Activated naive CD8-positive, alpha-beta T cell treated with anti-CD3 and anti-CD28 coated beads, Interleukin-2, amount 10 ng/mL, durations not matched to agents 7 days and 5 days (primary cell): ENCODE measurements around the gene ZNF341. TPM values are rescaled to one million over a fixed set of nuclear protein-coding genes. Genes with fewer than 3 reads are reported as not detected.
"Not testable (repeated sequence)": the region's sequence is repeated elsewhere in the genome, so short reads cannot be mapped to it uniquely, and the experiment has no call there.

ENCODE experiments used
- ATAC-seq: fragments of 150-1000 bp; cut with Tn5 transposase; one replicate; pipeline ENCODE4 v1.10.0; 2021; ENCODE audit warnings: low read depth, moderate library complexity
- POLR2A ChIA-PET: fragments of 350-600 bp; sonication (Branson Sonifier 250); formaldehyde crosslinking; loops from one replicate; lab custom pipeline; 2021; ENCODE audit warnings: antibody characterized with exemption; lab: Charles Lee
- DNase-seq: peaks from one replicate; pipeline ENCODE4 v3.0.0; 2021
- H3K27ac Mint-ChIP-seq: one replicate; pipeline ENCODE4 v1.8.0; 2022; ENCODE audit warnings: mild to moderate bottlenecking, mixed read lengths
- H3K27me3 Mint-ChIP-seq: one replicate; pipeline ENCODE4 v1.8.0; 2022; ENCODE audit warnings: mild to moderate bottlenecking, moderate library complexity, mixed read lengths
- H3K36me3 Mint-ChIP-seq: one replicate; pipeline ENCODE4 v1.8.0; 2021; ENCODE audit warnings: mild to moderate bottlenecking, mixed read lengths
- H3K4me1 Mint-ChIP-seq: one replicate; pipeline ENCODE4 v1.8.0; 2021; ENCODE audit warnings: mixed read lengths
- H3K4me3 Mint-ChIP-seq: one replicate; pipeline ENCODE4 v1.8.0; 2022; ENCODE audit warnings: mild to moderate bottlenecking, moderate library complexity, mixed read lengths
- H3K9me3 Mint-ChIP-seq: one replicate; pipeline ENCODE4 v1.8.0; 2021; ENCODE audit warnings: mixed read lengths
- total RNA-seq, 2 experiments: library from RNA; stranded (reverse); gene quantifications; one replicate each; pipeline ENCODE4 v1.2.3, GENCODE V29; 2021

Gene ZNF341
- total RNA-seq, 2 experiments from 2014 or later: 5.1 to 5.7 TPM

DNA sequence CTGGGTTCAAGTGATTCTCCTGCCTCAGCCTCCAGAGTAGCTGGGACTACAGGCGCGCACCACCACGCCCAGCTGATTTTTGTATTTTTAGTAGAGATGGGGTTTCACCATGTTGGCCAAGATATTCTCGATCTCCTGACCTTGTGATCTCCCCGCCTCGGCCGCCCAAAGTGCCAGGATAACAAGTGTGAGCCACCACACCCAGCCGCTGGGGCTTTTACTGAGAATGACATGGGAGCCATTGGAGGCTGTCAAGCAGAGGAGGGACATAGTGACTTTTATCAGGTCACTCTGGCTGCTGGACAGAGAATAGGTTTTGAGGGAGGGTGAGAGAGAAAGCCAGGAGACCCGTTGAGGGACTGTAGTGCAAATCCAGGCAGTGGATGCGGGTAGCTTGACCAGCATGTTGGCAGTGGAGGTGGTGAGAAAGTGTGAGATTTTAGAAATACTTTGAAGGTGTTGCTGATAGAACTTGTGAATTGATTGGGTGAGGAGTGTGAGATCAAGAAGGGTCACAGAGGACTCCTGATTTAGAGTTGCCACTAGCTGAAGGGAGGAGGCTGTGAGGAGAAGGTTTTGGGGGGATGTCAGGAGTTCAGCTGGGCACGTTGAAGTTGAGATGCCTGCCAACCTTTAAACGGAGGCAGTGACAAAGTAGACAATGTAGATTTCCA lies 14.7 kb downstream of the ZNF341 start:
- Mint-ChIP-seq H3K9me3 (no peaks in the 10 kb centered on the region), H3K4me1 (peaks cover 8% of the 10 kb centered on the region), H3K27ac (no peak overlapping the region), H3K36me3 (peaks cover 10% of the 10 kb centered on the region), H3K27me3 (no peaks in the 10 kb centered on the region), H3K4me3 (no peak overlapping the region)
- ATAC-seq (no peak), DNase-seq (no peak)
- POLR2A ChIA-PET: no interaction called here

DNA sequence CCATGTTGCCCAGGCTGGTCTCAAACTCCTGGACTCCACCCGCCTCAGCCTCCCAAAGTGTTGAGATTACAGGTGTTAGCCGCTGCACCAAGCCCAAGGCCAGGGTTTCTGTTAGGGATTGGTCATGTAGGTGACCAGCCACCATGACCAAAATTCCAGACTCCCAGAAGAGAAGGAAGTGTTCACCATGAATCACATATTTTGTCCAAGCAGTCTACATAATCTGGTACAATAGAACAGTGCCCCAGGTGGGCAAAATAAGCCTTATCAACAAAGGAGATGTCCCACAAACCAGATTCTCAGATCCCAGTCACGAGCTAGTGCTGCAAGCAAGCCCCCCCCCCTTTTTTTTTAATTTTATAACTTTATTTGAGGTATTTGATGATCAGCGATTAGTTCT lies 20.0 kb downstream of the ZNF341 start:
- no peak for ATAC-seq
- H3K36me3 Mint-ChIP-seq: peaks cover 12% of the 10 kb centered on the region
- no peak for DNase-seq
- H3K9me3 Mint-ChIP-seq: no peaks in the 10 kb centered on the region
- H3K4me3 Mint-ChIP-seq: no peak overlapping the region
- POLR2A ChIA-PET: interaction anchor here (0.5 kb wide), 1 partner anchor 19 kb away, joined by 4 read pairs; no protein-coding TSS in a partner anchor
- H3K27me3 Mint-ChIP-seq: no peaks in the 10 kb centered on the region
- H3K27ac Mint-ChIP-seq: no peak overlapping the region
- H3K4me1 Mint-ChIP-seq: peaks cover 9% of the 10 kb centered on the region

DNA sequence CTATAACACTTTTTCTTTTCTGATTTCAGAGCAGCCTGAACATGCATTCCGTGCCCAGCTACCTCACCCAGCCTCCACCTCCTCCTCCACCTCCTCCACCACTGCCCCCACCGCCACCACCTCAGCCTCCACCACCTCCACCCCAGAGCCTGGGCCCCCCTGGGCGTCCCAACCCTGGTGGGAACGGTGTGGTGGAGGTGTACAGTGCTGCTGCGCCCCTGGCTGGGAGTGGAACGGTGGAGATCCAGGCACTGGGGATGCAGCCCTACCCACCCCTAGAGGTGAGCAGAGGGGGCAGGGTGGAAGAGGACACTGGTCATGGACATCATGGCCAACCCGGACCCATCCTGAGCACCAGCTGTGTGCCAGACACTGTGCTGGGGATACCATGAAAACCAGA lies 21.3 kb downstream of the ZNF341 start:
- Mint-ChIP-seq H3K4me1 (peaks cover 10% of the 10 kb centered on the region), H3K36me3 (peaks cover 21% of the 10 kb centered on the region), H3K9me3 (peaks cover 4% of the 10 kb centered on the region), H3K27ac (no peak overlapping the region), H3K4me3 (no peak overlapping the region), H3K27me3 (no peaks in the 10 kb centered on the region)
- POLR2A ChIA-PET: no interaction called here
- DNase-seq: no peak
- no peak for ATAC-seq

DNA sequence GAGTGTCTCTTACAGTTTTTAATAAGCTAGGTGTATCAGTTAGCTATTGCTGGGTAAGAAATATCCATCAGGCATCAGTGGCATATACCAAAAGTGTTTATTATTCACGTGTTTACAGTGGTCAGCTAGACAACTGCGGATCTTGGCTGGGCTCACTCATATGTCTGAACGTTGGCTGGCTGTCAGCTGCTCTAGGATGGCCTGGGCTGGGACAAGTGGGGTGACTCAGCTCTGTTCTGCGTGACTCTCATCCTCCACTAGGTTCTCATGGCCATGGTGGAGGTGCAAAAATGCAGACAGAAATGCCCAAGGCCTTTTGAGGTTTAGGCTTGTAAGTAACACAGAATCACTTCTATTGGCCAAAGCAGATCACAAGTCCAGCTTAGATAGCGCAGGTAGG lies 22.0 kb downstream of the ZNF341 start:
- peaks cover 25% of the 10 kb centered on the region for H3K36me3 Mint-ChIP-seq
- POLR2A ChIA-PET: no interaction called here

DNA sequence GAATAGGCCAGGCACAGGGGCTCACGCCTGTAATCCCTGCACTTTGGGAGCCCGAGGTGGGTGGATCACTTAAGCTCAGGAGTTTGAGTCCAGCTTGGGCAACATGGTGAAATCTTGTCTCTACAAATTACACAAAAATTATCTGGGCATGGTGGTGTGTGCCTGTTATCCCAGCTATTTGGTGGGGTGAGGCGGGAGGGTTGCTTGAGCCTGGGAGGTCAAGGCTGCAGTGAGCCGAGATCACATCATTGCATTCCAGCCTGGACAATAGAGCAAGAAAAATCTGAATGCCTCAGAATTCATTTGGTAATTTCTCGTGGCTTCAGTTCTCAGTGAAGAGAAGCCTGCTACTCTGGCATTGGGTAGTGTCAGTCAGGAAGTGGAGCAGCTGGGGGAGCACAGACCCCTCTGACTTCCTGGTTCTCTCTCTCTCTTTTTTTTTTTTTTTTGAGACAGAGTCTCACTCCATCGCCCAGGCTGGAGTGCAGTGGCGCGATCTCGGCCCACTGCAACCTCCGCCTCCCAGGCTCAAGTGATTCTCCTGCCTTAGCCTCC lies 24.2 kb downstream of the ZNF341 start:
- not testable (repeated sequence) for H3K4me1 Mint-ChIP-seq, H3K9me3 Mint-ChIP-seq, H3K27me3 Mint-ChIP-seq
- Mint-ChIP-seq H3K27ac (peak overlapping the region; percentile 88), H3K4me3 (peak overlapping the region; percentile 34), H3K36me3 (peaks cover 28% of the 10 kb centered on the region)
- ATAC-seq (peak; percentile 97), DNase-seq (peak; percentile 31)
- POLR2A ChIA-PET: interaction anchor here (0.7 to 1.4 kb wide), 8 partner anchors 11 to 606 kb away, joined by 3 to 7 read pairs (median 4); partner anchors contain the start of gene ZNF341

More for the DNA sequence above, 22.0 kb downstream of the ZNF341 start:
- no peak for DNase-seq
- Mint-ChIP-seq H3K4me3 (no peak overlapping the region), H3K9me3 (peaks cover 4% of the 10 kb centered on the region), H3K4me1 (peaks cover 10% of the 10 kb centered on the region), H3K27me3 (no peaks in the 10 kb centered on the region), H3K27ac (no peak overlapping the region)
- ATAC-seq: no peak

DNA sequence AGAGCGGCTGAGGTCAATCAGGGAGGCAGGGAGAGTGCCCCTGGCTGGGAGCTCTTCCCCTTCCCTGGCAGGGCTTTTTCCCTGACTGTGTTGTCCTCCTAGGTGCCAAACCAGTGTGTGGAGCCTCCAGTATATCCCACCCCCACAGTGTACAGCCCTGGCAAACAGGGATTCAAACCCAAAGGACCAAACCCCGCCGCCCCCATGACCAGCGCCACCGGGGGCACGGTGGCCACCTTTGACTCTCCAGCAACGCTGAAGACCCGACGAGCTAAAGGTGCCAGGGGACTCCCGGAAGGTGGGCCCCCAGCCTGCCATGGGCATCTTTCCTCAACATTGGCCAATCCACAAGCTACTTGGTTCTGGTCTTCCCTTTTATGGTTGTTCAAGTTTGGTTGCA lies 25.2 kb downstream of the ZNF341 start:
- Mint-ChIP-seq H3K27me3 (no peaks in the 10 kb centered on the region), H3K27ac (peak overlapping the region; percentile 88), H3K36me3 (peaks cover 31% of the 10 kb centered on the region), H3K4me1 (peaks cover 10% of the 10 kb centered on the region), H3K9me3 (peaks cover 4% of the 10 kb centered on the region), H3K4me3 (no peak overlapping the region)
- no peak for ATAC-seq
- POLR2A ChIA-PET: interaction anchor here (1.1 to 1.4 kb wide), 3 partner anchors 10 to 67 kb away, joined by 3 to 7 read pairs (median 3); partner anchors contain the start of gene ZNF341
- DNase-seq: no peak

DNA sequence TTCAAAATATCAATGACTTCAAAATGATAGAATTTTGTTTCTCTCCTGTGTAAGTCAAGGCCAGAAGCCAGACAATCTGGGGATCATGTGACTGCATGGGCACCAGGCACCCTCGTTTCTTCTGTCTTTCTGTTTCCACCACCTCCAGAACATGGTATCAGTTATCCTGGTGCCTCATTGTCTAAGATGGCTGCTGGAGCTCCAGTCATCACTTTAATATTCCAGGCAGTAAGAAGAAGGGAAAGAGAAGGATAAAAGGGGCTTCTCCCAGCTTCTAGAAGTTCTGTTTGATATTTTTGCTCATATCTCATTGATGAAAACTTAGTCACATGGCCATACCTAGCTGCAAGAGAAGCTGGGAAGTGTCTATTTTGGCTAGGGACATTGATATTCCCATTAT lies 25.7 kb downstream of the ZNF341 start:
- ATAC-seq (no peak), DNase-seq (no peak)
- H3K4me1 Mint-ChIP-seq: peaks cover 10% of the 10 kb centered on the region
- peak overlapping the region; percentile 35 for H3K27ac Mint-ChIP-seq
- H3K27me3 Mint-ChIP-seq: no peaks in the 10 kb centered on the region
- H3K4me3 Mint-ChIP-seq: no peak overlapping the region
- POLR2A ChIA-PET: interaction anchor here (1.1 to 1.4 kb wide), 2 partner anchors 25 to 67 kb away, joined by 3 to 7 read pairs; partner anchors contain the start of gene ZNF341
- H3K9me3 Mint-ChIP-seq: peaks cover 4% of the 10 kb centered on the region
- H3K36me3 Mint-ChIP-seq: peaks cover 31% of the 10 kb centered on the region

DNA sequence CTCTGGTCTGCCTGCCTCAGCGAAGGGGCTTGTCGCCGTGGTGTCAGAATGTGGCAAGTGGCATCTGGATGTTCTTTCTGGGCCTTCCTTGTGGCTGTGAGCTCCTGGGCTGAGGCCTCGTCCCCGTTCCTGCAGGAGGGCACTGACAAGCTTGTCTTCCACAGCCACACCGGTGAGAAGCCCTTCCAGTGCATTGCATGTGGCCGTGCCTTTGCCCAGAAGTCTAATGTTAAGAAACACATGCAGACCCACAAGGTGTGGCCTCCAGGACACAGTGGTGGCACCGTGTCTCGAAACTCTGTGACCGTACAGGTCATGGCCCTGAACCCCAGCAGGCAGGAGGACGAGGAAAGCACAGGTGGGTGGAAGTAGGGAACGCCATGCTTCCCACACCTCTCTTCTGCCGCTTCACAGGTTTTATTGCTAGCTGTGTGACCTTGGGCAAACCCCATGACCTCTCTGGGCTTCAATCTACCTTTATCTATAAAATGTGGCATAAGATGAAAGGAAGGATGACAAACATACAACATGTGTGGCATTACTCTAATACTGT lies 30.0 kb downstream of the ZNF341 start:
- H3K27me3 Mint-ChIP-seq: no peaks in the 10 kb centered on the region
- DNase-seq (no peak), ATAC-seq (no peak)
- POLR2A ChIA-PET: no interaction called here
- no peak overlapping the region for H3K4me3 Mint-ChIP-seq
- H3K36me3 Mint-ChIP-seq: peaks cover 23% of the 10 kb centered on the region
- peaks cover 4% of the 10 kb centered on the region for H3K9me3 Mint-ChIP-seq
- peaks cover under 1% of the 10 kb centered on the region for H3K4me1 Mint-ChIP-seq
- no peak overlapping the region for H3K27ac Mint-ChIP-seq

DNA sequence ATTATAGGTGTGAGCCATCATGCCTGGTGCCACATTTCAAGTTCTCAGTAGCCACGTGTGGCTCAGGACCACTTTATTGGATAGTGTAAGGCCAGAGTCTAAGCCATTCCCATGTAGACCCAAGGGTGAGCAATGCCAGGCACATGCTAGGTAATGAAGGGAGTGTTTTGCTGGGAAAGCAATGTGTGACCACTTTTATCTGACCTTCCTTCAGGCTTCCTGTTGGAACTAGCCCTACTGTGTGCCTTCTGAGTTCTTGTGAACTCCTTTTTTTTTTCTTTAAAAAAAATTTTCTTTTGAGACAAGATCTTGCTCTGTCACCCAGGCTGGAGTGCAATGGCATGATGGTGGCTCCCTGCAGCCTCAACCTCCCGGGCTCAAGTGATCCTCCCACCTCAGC lies 33.3 kb downstream of the ZNF341 start:
- DNase-seq (no peak), ATAC-seq (no peak)
- H3K36me3 Mint-ChIP-seq: peaks cover 21% of the 10 kb centered on the region
- no peak overlapping the region for H3K4me3 Mint-ChIP-seq
- no peaks in the 10 kb centered on the region for H3K9me3 Mint-ChIP-seq
- no peaks in the 10 kb centered on the region for H3K27me3 Mint-ChIP-seq
- H3K4me1 Mint-ChIP-seq: peaks cover 5% of the 10 kb centered on the region
- no peak overlapping the region for H3K27ac Mint-ChIP-seq
- POLR2A ChIA-PET: no interaction called here

DNA sequence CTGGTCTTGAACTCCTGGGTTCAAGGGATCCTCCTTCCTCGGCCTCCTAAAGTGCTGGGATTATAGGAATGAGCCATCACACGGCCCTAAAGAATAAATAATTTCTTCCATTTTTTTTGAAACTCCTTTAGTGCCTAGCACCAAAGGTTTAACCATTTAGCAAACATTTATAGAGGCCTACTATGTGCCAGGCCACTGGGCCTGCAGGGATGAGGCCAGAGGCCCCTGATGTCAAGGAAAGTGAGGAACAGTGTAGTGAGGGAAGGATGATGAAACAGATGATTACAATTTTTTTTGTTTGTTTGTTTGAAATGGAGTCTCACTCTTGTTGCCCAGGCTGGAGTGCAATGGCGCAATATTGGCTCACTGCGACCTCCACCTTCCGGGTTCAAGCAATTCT lies 33.8 kb downstream of the ZNF341 start:
- Mint-ChIP-seq H3K4me1 (peaks cover 5% of the 10 kb centered on the region), H3K4me3 (no peak overlapping the region), H3K36me3 (peaks cover 21% of the 10 kb centered on the region), H3K27ac (no peak overlapping the region), H3K9me3 (no peaks in the 10 kb centered on the region), H3K27me3 (no peaks in the 10 kb centered on the region)
- POLR2A ChIA-PET: no interaction called here
- ATAC-seq (no peak), DNase-seq (no peak)

DNA sequence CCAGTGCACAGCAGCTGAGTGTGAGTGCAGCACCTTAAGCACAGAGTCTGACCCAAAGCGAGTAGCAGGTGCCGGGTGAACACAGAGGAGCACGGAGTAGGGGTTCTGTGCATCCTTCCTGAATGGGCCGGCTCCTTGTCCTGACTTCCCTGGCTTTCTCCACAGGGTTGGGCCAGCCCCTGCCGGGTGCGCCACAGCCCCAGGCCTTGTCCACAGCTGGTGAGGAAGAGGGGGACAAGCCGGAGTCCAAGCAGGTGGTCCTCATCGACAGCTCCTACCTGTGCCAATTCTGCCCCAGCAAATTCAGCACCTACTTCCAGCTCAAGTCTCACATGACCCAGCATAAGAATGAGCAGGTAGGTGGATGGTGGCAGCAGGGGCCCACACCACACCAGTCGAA lies 34.9 kb downstream of the ZNF341 start:
- Mint-ChIP-seq H3K27me3 (no peaks in the 10 kb centered on the region), H3K4me1 (peaks cover 5% of the 10 kb centered on the region), H3K9me3 (no peaks in the 10 kb centered on the region), H3K36me3 (peaks cover 21% of the 10 kb centered on the region), H3K27ac (no peak overlapping the region), H3K4me3 (no peak overlapping the region)
- ATAC-seq (no peak), DNase-seq (no peak)
- POLR2A ChIA-PET: interaction anchor here (0.7 to 1.2 kb wide), 2 partner anchors 10 to 277 kb away, joined by 3 read pairs; partner anchors contain the start of gene CBFA2T2

DNA sequence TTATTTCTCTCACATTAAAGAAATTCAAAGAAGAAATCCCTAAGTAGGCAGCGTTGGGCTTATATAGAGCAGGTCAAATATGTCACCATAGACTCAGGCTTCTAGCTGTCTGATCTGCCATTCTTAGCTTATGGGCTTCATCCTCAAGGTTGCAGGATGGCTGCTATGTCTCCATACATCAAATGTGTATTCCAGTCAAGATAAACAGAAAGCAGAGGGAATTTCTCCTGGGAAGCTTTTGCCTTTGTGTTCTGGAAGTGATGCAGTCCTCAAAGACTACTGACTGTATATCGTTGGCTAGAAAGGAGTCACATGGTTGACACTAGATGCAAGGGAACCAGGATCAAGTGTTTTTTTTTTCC lies 36.0 kb downstream of the ZNF341 start:
- Mint-ChIP-seq H3K27ac (no peak overlapping the region), H3K27me3 (no peaks in the 10 kb centered on the region), H3K9me3 (no peaks in the 10 kb centered on the region), H3K4me3 (no peak overlapping the region), H3K36me3 (peaks cover 24% of the 10 kb centered on the region), H3K4me1 (peaks cover 7% of the 10 kb centered on the region)
- ATAC-seq (no peak), DNase-seq (no peak)
- POLR2A ChIA-PET: interaction anchor here (1.2 kb wide), 1 partner anchor 12 kb away, joined by 3 read pairs; no protein-coding TSS in a partner anchor

DNA sequence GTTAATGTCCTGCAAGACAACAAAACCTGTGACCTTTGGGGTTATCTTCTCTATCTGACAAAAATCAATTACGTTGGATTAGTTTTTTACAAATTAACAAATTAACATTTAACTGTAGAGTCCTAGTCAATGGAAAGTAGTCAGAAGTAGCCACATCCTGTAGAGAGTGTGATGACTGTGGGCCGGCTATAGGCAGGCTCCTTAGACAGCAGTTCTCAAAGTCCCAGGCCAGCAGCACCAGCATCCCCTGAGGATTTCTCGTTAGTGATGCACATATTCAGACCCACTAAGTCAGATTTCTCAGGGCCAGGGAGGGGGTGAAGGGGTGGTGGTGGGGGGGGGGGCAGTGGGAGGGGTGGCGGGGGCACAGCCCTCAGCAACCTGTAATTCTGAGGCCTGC lies 37.2 kb downstream of the ZNF341 start:
- no peak overlapping the region for H3K27ac Mint-ChIP-seq
- H3K27me3 Mint-ChIP-seq: no peaks in the 10 kb centered on the region
- POLR2A ChIA-PET: no interaction called here

DNA sequence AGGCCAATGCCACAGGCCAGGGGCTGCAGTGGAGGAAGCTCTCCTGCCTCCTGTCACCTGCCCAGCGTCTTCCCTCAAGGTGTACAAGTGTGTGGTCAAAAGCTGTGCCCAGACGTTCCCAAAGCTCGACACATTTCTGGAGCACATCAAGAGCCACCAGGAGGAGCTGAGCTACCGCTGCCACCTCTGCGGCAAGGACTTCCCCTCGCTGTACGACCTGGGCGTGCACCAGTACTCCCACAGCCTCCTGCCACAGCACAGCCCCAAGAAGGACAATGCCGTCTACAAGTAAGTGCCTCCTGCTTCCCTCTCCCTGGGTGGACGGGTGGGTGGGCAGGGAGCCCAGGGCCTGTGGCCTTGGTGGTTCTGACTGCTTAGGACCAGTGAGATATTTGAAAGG lies 38.2 kb downstream of the ZNF341 start:
- ATAC-seq (no peak), DNase-seq (no peak)
- no peak overlapping the region for H3K4me3 Mint-ChIP-seq
- H3K36me3 Mint-ChIP-seq: peaks cover 25% of the 10 kb centered on the region
- H3K4me1 Mint-ChIP-seq: peaks cover 9% of the 10 kb centered on the region
- POLR2A ChIA-PET: no interaction called here
- no peak overlapping the region for H3K27ac Mint-ChIP-seq
- no peaks in the 10 kb centered on the region for H3K27me3 Mint-ChIP-seq
- H3K9me3 Mint-ChIP-seq: no peaks in the 10 kb centered on the region

More for the DNA sequence above, 37.2 kb downstream of the ZNF341 start:
- Mint-ChIP-seq H3K4me1 (peaks cover 9% of the 10 kb centered on the region), H3K36me3 (peaks cover 24% of the 10 kb centered on the region), H3K9me3 (no peaks in the 10 kb centered on the region), H3K4me3 (no peak overlapping the region)
- ATAC-seq (peak; percentile 89), DNase-seq (no peak)
